Measurements from ENCODE around the gene CREB5.

GRCh38 chr7:28509251-28510025 lies 97.1 kb downstream of the CREB5 start:
- peak; percentile 35; the same call in 1 of the 2 replicates for TF ChIP-seq POLR2A (IDR thresholded peaks at IDR 0.05; ENCODE audit: low read depth, low read length)
- TF ChIP-seq TAF1 (IDR thresholded peaks at IDR 0.05; ENCODE audit: borderline replicate concordance, low read depth, low read length) = no peak
- 0 out of 2 replicates have a peak, but pooled peaks have one; percentile 40 for TF ChIP-seq POLR2AphosphoS5 (IDR thresholded peaks at IDR 0.05; ENCODE audit: low read depth, low read length)

Data from GM12892 (cell line).